Pancreas (tissue), 10 donors: Measurements from ENCODE around the gene PPM1M. TPM values are rescaled to one million over a fixed set of nuclear protein-coding genes. Genes with fewer than 3 reads are reported as not detected.

Source experiments
- ATAC-seq, 4 donors: fragments of 200-7000 bp; cut with Tn5 transposase; one replicate each; pipeline versions ENCODE4 v1.8.0 to v1.9.1; 2020; ENCODE audit warnings: mild to moderate bottlenecking in 4 of 4, moderate library complexity in 4 of 4
- DNase-seq, 6 donors: peaks; one replicate each; pipeline ENCODE4 v3.0.0-alpha.2; 2020
- FAIRE-seq: peaks from 2 replicates; lab custom pipeline; 2012; peaks lifted over from hg19 to GRCh38; lab: Jason Lieb, UNC
- H3K27ac ChIP-seq, 4 donors: fragments of 200-600 bp; sonication (generic); 1 replicate in 3 of 4; 2 replicates in 1 of 4; pipeline versions ENCODE4 v1.5.0 to v1.8.0; 2020
- H3K27me3 ChIP-seq, 4 donors: fragments of 200-600 bp; one replicate each; pipeline ENCODE4 v1.8.0; 2021
- H3K36me3 ChIP-seq, 3 donors: fragments of 200-600 bp; sonication (generic) in 1 of 3; one replicate each; pipeline versions ENCODE4 v1.5.0 to v1.8.0; 2020 to 2021
- H3K4me1 ChIP-seq, 3 donors: fragments of 200-600 bp; one replicate each; pipeline ENCODE4 v1.8.0; 2021
- H3K4me3 ChIP-seq, 4 donors: fragments of 200-600 bp; sonication (generic) in 2 of 4; one replicate each; pipeline versions ENCODE4 v1.5.0 to v1.8.0; 2020 to 2021
- H3K9me3 ChIP-seq, 4 donors: fragments of 200-600 bp; one replicate each; pipeline ENCODE4 v1.8.0; 2021
- CTCF ChIP-seq, 4 donors: fragments of 200-600 bp; sonication (generic) in 3 of 4; IDR thresholded peaks; one replicate each; pipeline versions ENCODE4 v1.5.0 to v1.8.0; 2021; ENCODE audit warnings: antibody characterized with exemption in 4 of 4
- whole genome bisulfite sequencing, 2 donors: extraction: QIAGEN DNeasy Blood & Tissue Kit; methylation state at CpG; one replicate each; pipeline ENCODE4 v1.1.7; 2013; 5-methylcytosine and 5-hydroxymethylcytosine counted together
- intact Hi-C, 3 donors: fragments of 100-400 bp; cut with DNase I; formaldehyde crosslinking; loops; one replicate each; pipeline versions ENCODE4 v1.11.1 to v1.14.2; 2022
- polyA plus RNA-seq, 2 donors: library from polyadenylated mRNA; stranded (reverse); fragments of 200-250 nt; gene quantifications; one replicate each; pipeline ENCODE4 v1.2.3, GENCODE V29; 2013
- total RNA-seq, 6 donors: library from RNA; stranded (reverse); fragmentation: NEBNext Ultra II Directional in 4 of 6; extraction: Animal tissue kit (Norgen Biotek cat#: 25700) in 4 of 6; gene quantifications; one replicate each; pipeline versions ENCODE4 v1.2.1 to v1.2.4, GENCODE V29; 2021 to 2023
- donor health status: healthy with polysubstance abuse.
- donor health status: DM: no; HTN: no; CAD: no; lungs with moderate emphysema.
- donor health status: DM: no; HTN: no; CAD: no.
- donor health status: control.
- donor health status: control.
- donor health status: Bipolar disorder and iron deficiency.
- donor health status: DM: yes; HTN: yes; CAD: no.
- donor health status: DM: no; HTN: no; CAD: no.
- donor health status: DM: no; HTN: no; CAD: no.
- donor health status: DM: yes; HTN: yes; CAD: no.

The PPM1M gene
- total and polyA plus RNA-seq, 8 donors: 4.0 to 15.2 (median 7.7) TPM

- TF ChIP-seq CTCF (IDR thresholded peaks at IDR 0.05): no peak
- H3K27ac ChIP-seq: peak overlapping the region in 3 of 4 donors; percentile 46 to 100 (median 100)
- peak; percentile 32 to 76 (median 64) for ATAC-seq
- FAIRE-seq: no peak
- H3K4me1 ChIP-seq: peaks cover 28 to 39% (median 38%) of the 10 kb centered on the region in 3 donors
- DNase-seq: peak; percentile 64 to 82 (median 71)
- H3K4me3 ChIP-seq: peak overlapping the region in 2 of 4 donors; percentile 3 to 35
- intact Hi-C loops: loop anchor here in 1 of 3 donors (5.0 kb wide), 1 partner anchor 52 kb away; no protein-coding TSS in a partner anchor
- WGBS, 2 donors: 22 to 25% methylated on average over 15 of the region's 15 CpGs
- H3K27me3 ChIP-seq: no peaks in the 10 kb centered on the region
- H3K36me3 ChIP-seq: peaks cover 0 to 5% (median 0%) of the 10 kb centered on the region in 3 donors
- no peaks in the 10 kb centered on the region for H3K9me3 ChIP-seq
These were observed 44.4 kb downstream of the PPM1M start for GRCh38 chr3:52289747-52290595.

GRCh38 chr3:52290596-52291507 is 45.3 kb downstream of the PPM1M start:
- no peak for TF ChIP-seq CTCF (IDR thresholded peaks at IDR 0.05)
- peak overlapping the region in 2 of 4 donors; percentile 100 for H3K27ac ChIP-seq
- peak overlapping the region in 2 of 4 donors; percentile 3 to 35 for H3K4me3 ChIP-seq
- 55 to 56% methylated on average over 23 of the region's 23 CpGs for WGBS, 2 donors
- intact Hi-C loops: loop anchor here in 1 of 3 donors (5.0 kb wide), 1 partner anchor 51 kb away; no protein-coding TSS in a partner anchor
- peaks cover 28 to 37% (median 32%) of the 10 kb centered on the region in 3 donors for H3K4me1 ChIP-seq
- H3K9me3 ChIP-seq: no peaks in the 10 kb centered on the region
- no peak for FAIRE-seq
- peaks cover 0 to 5% (median 0%) of the 10 kb centered on the region in 3 donors for H3K36me3 ChIP-seq
- no peaks in the 10 kb centered on the region for H3K27me3 ChIP-seq
- ATAC-seq: no peak
- DNase-seq: peak in 4 of 6 donors; percentile 21 to 69 (median 38)

- Histone ChIP-seq H3K27me3 (no peaks in the 10 kb centered on the region), H3K27ac (no peak overlapping the region), H3K4me3 (no peak overlapping the region), H3K9me3 (no peaks in the 10 kb centered on the region), H3K4me1 (peaks cover 28 to 36% (median 31%) of the 10 kb centered on the region in 3 donors), H3K36me3 (peaks cover 0 to 5% (median 0%) of the 10 kb centered on the region in 3 donors)
- FAIRE-seq (no peak), DNase-seq (peak in 4 of 6 donors; percentile 38 to 71 (median 50)), ATAC-seq (no peak)
- intact Hi-C loops: loop anchor here in 1 of 3 donors (5.0 kb wide), 1 partner anchor 51 kb away; no protein-coding TSS in a partner anchor
- WGBS, 2 donors: 50 to 62% methylated on average over 7 of the region's 7 CpGs
- peak in 3 of 4 donors; percentile 16 to 34 (median 31) for TF ChIP-seq CTCF (IDR thresholded peaks at IDR 0.05)
These were observed 46.1 kb downstream of the PPM1M start for GRCh38 chr3:52291508-52292181.

- no peak for TF ChIP-seq CTCF (IDR thresholded peaks at IDR 0.05)
- intact Hi-C loops: loop anchor here in 1 of 3 donors (5.0 kb wide), 1 partner anchor 50 kb away; no protein-coding TSS in a partner anchor
- 88 to 90% methylated on average over 20 of the region's 20 CpGs for WGBS, 2 donors
- peaks cover 0 to 5% (median 0%) of the 10 kb centered on the region in 3 donors for H3K36me3 ChIP-seq
- no peaks in the 10 kb centered on the region for H3K9me3 ChIP-seq
- no peak overlapping the region for H3K4me3 ChIP-seq
- FAIRE-seq (no peak), ATAC-seq (no peak), DNase-seq (peak in 3 of 6 donors; percentile 25 to 67 (median 45))
- no peaks in the 10 kb centered on the region for H3K27me3 ChIP-seq
- H3K27ac ChIP-seq: no peak overlapping the region
- H3K4me1 ChIP-seq: peaks cover 26 to 32% (median 27%) of the 10 kb centered on the region in 3 donors
These were observed 46.9 kb downstream of the PPM1M start for GRCh38 chr3:52292247-52293065.
